ENCODE results near the gene CHL1.

CHL1 gene

DNA sequence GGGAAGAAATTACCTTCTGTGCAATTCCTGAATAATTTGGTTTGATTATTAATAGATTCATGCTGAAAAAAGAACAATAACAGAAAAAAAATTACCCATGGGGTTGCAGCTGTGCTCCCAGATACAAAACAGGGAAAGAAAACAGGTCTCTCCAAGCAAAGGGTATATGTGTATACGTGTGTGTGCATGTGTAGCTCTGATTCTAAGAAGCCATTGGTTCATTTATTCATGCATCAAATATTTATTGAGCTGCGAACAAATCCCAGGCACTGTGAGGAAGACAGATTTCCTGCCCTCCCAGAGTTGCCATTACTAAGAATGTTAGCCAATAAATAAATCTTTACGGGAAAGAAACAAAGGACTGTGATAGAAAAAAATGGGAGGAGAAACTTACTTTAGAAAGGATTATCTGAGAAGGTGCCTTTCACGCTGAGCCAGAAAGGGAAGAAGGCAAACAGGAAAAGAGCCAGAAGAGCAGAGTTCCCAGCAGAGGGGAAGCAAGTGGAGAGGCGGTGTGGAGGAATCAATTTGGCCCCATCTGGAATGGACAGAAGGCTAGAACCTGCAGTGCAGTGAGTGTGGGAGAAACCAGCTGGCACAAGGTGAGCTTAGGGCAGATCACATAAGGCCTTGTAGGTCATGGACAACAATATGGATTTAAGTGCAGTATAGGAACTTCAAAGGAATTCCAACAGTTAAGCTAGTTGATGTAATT lies 20.7 kb downstream of the CHL1 start:
- DNase-seq = no peak

DNA sequence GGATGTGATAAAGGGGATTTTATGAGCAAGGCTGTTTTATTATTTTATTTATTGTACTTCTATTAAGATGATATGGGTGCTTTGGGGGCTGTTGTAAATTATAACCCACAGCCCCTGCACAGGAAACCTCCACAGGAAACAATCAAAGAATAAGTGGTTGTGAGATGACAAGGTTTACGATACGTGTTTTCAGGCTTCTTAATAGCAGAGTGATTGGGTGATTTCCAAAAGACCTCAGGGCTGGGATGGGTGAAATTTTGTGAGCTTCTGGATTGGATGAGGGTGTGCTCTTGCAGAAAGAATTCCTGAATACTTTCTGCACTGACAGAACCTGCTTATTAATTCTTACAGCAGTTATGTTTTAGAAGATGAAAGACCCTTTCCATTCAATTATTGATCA lies 21.4 kb downstream of the CHL1 start:
- no peak for DNase-seq

DNA sequence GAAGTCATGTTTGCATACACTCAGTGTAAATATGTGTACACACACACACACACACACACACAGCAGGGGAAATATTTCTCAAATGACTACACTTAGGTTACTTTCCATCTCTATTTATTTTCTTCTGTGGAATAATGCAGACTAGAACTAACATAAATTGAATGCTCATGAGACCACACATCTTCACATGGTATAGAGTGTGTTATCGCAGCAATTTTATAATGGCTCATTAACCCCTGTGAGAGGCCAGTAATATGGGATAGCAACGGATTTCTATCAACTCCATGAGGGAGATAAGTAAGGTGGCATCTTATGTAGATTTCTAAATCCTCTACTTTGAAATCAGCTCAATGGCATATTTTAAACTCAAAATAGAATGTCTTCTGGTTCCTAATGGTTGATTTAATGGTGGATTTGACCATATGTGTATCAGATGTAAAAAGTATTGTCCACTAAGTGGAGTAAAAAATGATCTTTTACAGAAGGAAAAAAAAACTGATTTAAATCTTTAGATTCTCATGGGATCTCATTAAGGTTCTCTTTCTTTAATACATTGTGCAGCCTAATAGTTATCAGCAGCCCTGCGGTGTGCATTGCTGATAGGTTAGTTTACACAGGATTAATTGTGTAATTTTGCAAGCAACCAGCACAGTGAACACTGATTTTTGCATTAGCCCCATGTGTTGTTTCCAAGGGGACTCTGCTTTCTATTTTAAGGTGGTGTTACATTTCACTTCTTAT lies 32.0 kb downstream of the CHL1 start:
- no peak for DNase-seq

DNA sequence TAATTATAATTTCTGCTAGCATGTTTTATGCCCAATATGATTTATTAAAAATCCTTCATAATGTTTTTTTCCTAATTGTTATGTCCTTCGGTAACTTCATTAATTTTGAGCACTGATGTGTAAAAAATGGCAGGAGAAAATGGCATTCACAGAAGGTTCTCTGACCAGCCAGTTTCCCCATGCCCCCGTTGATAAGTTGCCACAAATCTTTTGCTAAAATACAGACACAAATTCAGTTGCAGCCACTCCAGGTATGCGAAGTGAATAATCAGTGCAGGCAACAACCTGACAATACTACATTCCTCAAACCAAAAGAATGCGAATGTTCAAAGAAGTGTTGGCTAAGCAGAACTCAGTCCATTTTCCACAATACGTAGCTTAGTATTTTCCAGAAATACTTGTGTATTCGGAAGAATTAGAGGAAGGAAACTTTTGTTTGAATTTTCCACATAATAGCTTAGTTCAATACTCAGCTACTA lies 32.7 kb downstream of the CHL1 start:
- no peak for DNase-seq

DNA sequence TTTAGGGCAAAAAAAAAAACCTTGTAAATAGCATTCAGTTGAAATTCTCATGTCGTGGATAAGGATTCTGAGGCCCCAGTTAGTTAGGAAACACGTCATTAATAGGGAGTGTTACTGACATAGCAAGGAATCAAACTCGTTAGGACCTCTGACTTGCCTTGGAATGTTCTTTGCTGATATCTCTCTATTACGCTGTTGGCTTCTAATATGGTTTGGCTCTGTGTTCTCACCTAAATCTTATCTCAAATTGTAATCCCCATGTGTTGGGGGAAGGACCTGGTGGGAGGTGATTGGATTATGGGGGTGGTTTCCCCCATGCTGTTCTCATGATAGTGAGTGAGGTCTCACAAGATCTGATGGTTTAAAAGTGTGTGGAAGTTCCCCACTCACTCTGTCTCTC lies 40.3 kb downstream of the CHL1 start:
- DNase-seq = no peak

DNA sequence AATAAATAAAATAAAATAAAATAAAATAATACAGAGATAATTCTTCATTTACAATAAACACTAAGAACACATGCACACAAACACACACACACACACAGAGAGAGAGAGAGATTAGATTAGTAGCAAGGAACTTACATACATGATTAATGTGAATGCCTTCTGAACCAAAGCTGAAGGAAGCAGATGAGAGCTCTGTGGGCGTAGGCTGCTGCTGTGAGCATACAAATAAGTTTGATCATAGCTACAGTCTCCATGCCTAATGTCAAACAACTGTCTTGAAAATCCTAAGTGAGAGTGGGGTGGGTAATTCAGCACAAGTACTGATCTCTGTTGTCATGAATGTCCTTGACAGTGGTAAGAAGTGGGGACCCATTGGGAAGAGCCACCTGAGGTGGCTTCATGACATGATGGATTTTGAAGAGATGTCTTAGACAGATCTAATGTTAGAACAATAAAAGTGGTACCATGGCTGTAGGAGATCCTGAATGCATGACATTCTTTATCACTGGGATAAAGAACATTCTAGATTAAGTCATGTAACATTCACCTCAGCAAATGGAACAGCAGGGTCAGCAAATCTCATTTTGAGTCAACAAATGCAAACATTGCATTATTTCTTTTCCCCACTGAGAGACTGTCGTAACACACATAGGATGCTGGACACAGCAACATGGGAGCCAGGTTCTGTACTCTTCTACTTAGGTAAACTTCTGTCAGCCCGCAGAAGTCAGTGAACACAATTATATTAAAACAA lies 46.2 kb downstream of the CHL1 start:
- DNase-seq = no peak

DNA sequence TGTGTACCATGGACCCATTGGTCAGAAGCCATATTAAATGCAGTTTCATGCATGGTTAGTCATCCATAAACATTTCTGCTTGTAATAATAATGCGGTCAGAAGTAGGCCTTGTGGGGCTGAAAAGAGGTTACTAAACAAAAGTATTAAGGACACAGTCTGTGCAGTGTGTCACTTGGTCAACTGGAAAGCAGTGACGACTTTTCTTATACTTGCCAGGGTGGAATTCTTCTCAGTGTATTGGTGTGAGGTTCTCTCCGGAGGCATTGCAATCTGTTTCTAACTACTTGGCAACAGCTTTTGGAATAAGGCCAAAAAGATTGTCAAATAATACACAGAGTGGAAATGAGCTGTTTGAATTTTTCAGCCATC lies 46.8 kb downstream of the CHL1 start:
- DNase-seq = no peak

DNA sequence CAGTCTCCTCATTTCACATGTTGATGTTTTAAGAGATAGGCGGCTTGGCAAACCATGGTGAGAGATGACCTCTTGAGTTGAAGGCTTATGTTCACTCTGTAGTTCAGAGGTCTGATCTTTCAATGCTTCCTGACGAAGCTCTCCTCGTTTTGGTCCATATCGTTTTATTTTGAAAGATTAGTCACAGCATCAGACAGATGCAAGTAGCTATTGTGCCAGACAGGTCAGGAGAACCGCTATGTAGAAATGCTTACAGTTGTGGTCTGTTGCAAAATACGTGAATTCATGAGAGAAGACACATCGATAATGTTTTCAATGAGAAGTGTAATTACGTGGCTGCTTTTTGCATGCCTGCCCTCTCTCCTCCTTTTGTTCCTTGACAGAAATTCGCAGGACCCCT lies 47.5 kb downstream of the CHL1 start:
- DNase-seq = no peak

DNA sequence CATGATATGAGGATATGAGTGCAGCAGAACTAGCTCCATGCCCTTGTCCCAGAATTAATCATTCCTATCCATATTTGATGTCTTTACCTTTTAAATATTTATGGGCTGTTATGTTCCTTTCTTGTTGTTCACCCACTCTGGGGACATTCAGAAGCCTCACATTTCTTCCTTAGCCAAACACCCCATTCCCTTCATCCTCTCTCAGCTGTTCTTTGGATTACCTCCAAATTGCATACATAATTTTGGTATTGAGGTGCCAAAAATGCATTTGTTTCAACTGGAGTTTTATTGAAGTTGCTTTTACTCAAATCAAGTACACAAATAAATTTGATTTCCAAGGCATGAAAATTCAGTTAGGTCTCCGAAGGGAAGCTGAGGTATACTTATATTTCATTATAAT lies 51.4 kb downstream of the CHL1 start:
- DNase-seq = no peak

DNA sequence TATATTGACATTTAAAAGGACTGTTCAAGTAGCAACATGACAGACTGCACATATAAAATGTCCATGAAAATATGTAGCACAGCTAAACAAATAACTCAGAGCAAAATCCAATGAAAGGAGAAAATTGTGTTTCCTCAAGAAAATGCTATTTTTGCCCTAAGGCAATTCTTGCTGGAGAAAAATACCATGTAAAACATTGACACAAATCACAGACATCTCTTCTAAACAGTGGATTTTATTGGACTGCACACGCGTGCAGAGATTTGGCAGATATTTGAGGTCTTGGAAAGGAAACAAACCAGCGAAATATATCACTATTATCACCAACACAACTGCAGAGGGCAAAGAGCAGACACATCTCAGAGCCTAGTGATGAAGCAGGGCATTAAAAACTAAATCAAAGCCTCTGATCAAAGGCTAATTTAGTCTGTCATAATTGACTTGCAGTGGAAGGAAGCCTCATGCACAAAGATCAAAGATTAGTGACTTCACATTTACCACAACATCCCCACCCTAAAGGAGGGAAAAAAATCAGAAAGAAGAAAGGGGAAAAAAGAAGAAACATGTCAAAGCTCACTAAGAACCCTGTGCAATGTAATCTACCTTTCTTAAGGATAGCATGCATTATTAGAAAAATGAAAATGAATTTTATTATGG lies 52.4 kb downstream of the CHL1 start:
- no peak for DNase-seq

DNA sequence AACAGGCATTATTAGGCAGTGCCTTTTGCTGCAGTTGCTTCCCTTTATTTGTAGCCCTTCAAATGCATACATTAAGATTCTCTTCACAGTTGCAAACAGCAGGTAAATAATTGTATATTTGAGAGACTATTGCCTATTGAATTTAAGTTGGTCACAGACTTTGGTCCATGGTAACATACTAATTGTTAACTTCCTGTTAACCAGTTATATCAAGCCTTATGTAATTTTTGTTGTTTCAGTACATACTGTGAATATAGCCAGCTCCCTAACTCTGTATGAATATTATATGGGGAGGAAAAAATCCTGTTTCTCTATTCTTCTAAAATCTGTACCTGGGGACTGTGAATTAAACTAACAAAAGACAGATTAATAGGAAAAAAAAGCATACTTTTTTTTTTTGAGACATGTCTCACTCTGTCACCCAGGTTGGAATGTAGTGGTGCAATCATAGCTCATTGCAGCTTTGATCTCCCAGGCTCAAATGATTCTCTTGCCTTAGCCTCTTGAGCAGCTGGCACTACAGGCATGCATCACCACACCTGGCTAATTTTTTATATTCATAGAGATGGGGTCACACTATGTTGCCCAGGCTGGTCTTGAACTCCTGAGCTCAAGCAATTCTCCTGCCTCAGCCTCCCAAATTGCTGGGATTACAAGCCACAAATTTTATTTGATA lies 53.2 kb downstream of the CHL1 start:
- DNase-seq = no peak

DNA sequence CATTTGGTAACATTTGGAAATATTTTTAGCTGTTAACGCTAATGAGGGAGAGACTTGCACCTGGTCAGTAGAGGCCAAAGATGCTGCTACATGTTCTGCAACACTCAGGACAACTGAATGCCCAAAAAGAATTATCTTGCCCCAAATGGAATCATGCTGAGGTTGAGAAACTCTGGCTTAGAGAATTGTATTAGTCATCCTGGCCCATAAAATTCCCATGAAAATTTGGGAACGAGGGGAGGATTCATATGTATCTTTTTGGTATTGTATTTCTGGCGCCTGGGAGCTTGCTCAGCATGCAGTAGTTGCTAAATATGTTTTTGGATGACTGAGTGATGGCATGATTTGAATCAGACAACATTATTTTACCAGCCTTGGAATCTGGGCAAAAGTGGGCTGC lies 59.9 kb downstream of the CHL1 start:
- DNase-seq = no peak

DNA sequence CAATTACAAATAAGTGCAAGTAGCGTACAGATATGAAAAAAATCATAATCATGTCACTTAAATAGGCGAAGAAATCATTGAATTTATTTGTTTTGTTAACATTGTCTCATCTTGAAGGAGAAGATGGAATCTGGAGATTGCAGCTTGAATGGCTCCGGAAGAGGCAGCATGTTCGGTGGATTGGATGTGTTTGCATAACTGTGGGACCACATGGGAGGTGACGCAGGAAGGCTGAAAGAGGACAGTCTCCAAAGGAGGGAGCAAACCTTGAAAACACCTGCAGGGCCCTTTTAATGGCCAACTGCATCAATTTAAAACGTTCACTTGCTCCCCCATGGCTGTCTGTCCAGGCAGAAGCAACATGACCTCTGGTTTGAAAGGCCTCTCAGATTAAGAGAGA lies 61.3 kb downstream of the CHL1 start:
- DNase-seq = no peak

DNA sequence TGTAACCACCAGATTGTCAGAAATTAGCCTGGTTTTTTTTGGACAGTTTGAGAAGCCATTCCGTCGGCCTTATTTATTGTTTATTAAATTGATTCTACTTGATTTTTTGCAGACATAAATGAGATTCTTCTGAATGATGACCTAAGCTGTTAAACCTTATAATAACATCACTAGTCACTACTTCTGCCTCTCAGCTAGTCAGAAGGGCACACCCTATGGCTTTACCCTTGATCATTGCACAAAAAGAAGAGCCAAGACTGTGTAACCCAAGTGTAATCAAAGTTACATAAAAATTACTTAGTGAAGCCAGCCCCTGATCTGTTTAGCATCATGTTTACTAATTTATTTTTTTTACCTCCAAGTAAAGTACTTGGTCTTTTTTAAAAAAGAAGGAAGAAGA lies 64.3 kb downstream of the CHL1 start:
- DNase-seq = no peak

DNA sequence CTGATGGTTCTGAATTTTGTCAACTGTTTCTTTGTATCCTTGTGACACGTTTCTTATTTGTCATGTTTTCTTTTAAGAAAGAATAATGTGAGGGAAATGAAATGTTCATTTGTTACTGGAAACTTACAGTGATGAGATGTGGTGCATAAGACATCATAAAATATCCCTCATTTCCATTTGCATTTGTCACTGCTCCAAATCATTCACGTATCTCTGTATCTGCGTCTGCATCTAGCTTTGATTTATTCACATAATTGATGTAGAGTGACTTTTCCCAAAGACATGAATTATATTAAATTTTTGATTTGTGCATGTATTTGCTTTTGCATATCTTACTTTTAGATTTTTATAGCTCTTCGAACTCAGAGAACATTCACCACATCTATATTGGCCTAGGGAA lies 66.8 kb downstream of the CHL1 start:
- DNase-seq = no peak

DNA sequence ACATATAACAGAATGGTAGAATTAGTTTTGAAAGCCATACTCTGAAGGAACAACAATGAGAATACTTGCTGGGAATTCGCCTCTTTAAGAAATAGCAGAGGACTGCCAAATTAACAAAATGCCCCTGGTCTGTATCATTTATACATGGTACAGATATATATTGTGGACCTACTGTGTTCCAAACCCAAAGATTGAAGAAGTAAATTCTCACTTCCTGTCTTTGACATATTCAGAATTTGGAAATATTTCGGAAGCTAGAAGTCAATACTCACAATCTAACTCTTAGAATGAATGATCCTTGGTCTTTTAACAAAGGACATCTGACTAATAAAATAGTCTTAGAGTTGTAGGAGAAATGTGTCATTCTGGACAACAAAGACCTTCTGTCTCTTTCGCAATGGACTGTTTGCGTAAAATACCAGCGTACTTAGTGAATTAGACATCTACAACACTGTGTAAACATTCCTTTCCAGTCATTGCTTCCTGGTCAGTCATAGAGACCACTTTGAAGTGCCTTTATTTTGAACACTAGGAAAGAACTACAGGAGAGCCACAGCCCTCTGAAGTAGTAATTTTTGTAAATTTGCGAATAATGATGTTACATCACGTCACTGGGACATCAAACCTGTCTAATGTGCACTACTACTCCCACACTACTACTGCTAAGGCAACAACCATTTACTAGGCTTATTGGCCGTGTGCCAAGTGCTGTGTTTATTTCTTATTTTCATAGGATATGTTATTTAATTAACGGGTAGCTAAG lies 68.0 kb downstream of the CHL1 start:
- DNase-seq = no peak

DNA sequence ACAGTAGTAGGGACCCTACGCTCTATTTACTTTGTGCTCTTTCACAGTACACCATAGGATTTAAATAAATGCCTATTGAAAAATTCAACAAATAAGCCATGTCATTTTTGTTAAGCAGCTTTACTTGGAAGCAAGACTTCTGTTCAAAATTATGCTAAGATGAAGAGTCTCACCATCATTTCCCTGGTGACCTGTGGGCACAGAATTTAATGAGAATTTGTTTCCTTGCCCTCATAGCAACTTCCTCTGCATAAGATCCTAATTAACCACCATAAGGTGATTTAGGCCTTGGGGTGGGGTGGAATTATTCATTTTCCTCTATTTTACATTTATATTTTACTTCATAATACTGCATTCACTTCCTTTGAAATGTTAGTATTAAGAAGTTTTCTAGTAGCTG lies 70.5 kb downstream of the CHL1 start:
- DNase-seq = no peak

DNA sequence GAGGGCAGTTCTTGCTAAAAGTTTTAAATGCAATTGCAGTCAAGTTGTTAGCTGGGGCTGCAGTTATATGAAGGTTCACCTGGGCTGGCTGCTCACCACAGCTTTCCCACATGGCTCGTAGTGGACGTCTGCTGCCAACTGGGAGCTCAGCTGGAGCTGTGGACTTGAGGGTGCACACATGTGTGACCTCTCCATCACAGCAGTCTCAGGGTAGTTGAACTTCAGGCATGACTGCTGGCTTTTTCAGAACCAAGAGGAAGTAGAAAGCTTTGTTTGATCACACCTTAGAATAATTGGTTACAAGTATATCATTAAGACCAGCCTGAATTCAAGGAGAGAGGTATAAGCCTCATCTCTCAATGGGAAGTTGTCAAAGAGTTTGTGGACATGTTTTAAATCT lies 74.1 kb downstream of the CHL1 start:
- no peak for DNase-seq

DNA sequence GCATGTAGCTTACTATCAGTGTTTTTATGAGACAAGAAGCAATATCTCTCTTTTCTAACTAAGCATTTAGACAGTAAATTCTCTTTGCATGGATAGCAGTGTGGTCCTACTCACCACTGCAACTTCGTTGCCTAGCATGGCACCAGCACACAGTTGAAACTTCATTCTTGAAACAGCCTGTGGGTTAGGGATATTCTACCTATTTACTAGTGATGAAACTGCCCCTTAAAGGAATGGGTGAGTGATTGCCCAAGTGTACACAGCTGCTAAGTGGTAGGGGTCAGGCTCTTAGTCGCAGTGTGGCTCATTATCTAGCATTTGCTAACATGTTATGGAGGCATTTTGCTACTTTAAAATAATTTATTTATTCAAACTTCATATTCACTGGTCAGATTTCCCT lies 78.4 kb downstream of the CHL1 start:
- DNase-seq = no peak

DNA sequence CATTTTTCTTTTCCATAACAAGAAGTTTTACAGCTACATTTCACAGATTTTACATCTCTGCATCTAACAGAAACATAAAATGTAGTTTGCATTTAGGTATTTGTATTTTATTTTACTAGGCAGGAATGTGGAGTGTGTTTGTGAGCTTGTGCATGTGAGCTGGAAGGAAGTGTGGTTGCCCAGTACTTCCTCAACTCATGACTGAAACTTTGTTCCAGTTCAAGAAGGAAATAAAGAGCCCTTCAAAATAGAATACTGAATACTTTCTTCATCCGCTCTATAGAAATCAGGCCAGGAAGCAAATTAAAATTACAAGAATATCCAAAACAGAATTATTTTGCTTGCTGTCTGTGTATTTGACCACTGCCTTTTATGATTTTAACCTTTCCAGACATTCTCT lies 81.3 kb downstream of the CHL1 start:
- no peak for DNase-seq

DNA sequence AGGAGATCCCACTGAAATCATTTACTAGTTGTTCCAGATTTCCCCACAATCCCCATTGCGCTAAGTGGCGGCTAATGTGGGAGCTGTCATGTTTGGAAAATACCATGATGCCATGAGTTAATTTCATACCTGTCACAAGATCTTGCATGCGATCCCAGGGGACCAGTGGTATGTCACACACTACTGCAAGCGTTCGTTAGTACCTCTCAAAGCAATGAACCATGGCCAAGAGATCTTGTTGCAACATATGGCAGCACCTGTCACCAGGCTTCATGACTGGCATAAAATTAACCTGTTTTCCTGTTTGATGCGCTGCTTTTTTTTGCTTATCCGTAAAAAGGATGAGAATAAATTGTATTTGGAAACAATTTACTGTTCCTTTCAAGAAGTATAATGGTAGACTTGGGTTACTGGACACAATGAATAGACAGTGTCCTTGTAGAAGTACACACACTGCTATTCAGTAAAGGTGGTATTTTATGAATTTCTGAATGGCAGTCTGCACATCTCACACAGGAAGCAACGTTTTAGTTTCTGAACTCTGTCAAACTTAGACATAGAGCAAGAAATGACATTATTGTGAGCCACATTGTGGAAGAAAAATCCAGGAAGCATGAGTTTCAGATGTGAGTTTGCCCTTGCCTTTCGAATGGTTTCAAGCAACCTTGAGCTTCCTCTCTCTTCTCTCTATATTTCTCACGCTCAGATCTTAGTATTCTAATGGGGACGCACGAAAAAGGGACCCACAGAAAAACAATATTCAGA lies 81.9 kb downstream of the CHL1 start:
- peak; percentile 24 to 30 for DNase-seq
